C4-2B (cell line): ENCODE results near the gene CD300LG.
"Not testable (repeated sequence)": the region's sequence is repeated elsewhere in the genome, so short reads cannot be mapped to it uniquely, and the experiment has no call there.

Experiments
- H3K27ac ChIP-seq: fragments of 450-650 bp; 2 replicates; pipeline ENCODE4 v1.5.1; 2017
- CTCF ChIP-seq: fragments of 450-650 bp; conservative IDR thresholded peaks from 2 replicates; pipeline ENCODE4 v1.5.1; 2017; ENCODE audit warnings: mild to moderate bottlenecking
- ZFX ChIP-seq: fragments of 450-650 bp; IDR thresholded peaks from 2 replicates; pipeline ENCODE4 v1.6.1; 2017

Gene CD300LG

GRCh38 chr17:43891851-43892646 lies 45.1 kb downstream of the CD300LG start:
- H3K27ac ChIP-seq = no peak overlapping the region
- TF ChIP-seq ZFX (no peak), CTCF (no peak)

DNA sequence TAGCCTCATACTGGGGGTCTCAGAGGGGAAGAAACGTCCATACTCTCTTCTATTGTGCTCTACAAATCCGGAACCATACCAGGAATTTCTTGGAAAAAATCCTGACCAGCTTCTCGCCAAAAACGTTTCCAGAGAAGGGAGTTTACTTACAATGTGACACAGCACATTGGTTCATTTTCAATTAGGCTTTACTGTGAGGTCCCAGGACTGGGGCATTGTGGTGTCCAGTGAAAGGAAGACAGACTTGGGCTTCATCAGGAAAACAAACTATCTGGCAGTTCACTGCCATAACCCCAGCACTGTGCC lies 45.6 kb downstream of the CD300LG start:
- H3K27ac ChIP-seq = no peak overlapping the region
- TF ChIP-seq CTCF = no peak
- no peak for TF ChIP-seq ZFX

DNA sequence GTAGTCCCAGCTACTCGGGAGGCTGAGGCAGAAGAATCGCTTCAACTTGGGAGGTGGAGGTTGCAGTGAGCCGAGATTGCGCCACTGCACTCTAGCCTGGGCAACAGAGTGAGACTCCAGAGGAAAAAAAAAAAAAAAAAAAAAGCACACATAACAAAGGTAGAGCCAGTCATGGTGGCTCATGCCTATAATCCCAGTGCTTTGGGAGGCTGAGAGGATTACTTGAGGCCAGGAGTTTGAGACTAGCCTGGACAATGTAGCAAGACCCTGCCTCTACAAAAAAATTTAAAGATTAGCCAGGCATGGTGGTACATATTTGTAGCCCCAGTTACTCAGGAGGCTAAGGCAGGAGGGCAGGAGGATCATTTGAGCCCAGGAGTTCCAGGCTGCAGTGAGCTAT lies 47.5 kb downstream of the CD300LG start:
- H3K27ac ChIP-seq = not testable (repeated sequence)

DNA sequence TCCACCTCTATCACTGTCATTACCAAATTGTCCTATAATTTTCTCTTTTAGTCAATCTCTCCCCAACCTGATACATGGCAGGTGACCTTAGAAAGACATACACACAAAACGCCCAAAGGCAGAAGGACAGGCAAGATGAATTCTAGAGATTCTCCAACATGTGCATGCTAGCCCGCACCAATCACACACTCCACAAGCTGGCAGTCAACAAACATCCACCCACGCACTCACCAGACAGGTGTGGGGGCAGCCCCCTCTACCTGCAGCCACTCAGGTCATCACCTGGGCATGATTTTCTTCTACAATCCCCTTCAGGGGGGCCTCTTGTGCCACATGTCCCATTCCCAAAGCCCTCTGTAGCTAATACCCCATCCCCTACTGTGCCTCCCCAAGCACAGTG lies 50.9 kb downstream of the CD300LG start:
- TF ChIP-seq ZFX = no peak
- no peak for TF ChIP-seq CTCF
- H3K27ac ChIP-seq = no peak overlapping the region

DNA sequence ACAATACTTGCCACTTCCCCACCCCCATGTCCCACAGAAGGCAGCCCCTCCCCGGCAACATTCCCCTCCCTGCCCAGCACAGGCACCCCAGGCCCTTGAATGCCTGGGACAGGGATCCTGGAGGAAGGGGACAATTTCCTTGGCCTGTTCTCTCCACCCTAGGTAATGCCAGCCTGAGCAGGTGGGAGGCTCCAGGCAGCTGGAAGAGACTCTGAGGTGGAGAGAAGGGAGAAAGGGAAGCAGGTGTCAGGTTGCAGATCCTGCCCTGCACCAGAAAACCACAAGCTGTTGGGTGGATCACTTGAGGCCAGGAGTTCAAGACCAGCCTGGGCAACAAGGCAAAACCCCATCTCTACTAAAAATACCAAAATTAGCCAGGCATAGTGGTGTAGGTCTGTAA lies 51.5 kb downstream of the CD300LG start:
- H3K27ac ChIP-seq = 0 out of 2 replicates have a peak overlapping the region, but pooled peaks have one; percentile 1
- no peak for TF ChIP-seq CTCF
- TF ChIP-seq ZFX = no peak

DNA sequence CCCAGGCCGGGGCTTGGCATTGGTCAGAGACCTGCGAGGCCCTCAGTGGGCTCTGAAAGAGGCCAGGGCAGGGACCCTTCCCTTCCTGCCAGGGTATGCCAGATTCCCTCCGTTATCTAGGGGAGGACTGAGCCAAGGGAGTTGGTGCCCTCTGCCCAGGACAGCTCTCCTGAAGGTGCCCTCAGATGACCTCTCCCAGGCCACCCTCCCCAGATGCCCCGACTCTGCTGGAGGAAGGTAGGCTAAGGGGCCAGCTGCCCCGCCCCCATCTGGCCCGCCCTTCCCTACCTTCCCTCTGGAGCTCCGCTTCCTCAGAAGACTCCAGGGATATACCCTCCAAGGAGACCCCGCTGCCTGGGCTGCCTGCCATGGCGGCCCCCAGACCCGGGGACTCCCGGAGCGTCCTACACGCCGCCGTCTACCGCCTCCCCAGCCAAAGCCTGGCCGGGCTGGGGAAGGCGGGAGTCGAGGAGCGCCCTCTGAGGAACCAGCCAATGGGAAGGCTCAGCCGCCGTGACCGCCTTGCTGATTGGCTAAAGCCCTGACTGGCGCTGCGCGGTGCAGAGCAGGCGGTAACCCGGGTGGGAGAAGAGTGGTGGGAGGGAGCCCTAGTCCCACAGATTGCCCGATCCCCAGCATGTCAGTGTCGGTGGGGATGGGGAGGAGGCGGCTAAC lies 53.3 kb downstream of the CD300LG start:
- peak overlapping the region; percentile 64 for H3K27ac ChIP-seq
- TF ChIP-seq ZFX (no peak), CTCF (no peak)

GRCh38 chr17:43900858-43901754 lies 54.1 kb downstream of the CD300LG start:
- TF ChIP-seq ZFX = no peak
- no peak for TF ChIP-seq CTCF
- peak overlapping the region; percentile 64 for H3K27ac ChIP-seq
